ENCODE results near the gene SLC8A1. TPM values are rescaled to one million over a fixed set of nuclear protein-coding genes. Genes with fewer than 3 reads are reported as not detected.

Gene SLC8A1
- total RNA-seq, 1 experiment from 2014 or later: 0.43 TPM

GRCh38 chr2:40420478-40420877, 31.4 kb downstream of the SLC8A1 start:
- CTCF ChIA-PET: no interaction called here
- Histone ChIP-seq H3K4me1 (no peaks in the 10 kb centered on the region), H3K36me3 (ENCODE audit: control insufficient read depth, insufficient read depth, low read length) (no peaks in the 10 kb centered on the region), H3K4me3 (ENCODE audit: low read depth, low read length) (no peak overlapping the region), H3K9me3 (no peaks in the 10 kb centered on the region), H3K27me3 (replicated peaks; ENCODE audit: control insufficient read depth, insufficient read depth, low read length) (no peaks in the 10 kb centered on the region)
- POLR2A ChIA-PET: no interaction called here
- TF ChIP-seq, protein P1, sequence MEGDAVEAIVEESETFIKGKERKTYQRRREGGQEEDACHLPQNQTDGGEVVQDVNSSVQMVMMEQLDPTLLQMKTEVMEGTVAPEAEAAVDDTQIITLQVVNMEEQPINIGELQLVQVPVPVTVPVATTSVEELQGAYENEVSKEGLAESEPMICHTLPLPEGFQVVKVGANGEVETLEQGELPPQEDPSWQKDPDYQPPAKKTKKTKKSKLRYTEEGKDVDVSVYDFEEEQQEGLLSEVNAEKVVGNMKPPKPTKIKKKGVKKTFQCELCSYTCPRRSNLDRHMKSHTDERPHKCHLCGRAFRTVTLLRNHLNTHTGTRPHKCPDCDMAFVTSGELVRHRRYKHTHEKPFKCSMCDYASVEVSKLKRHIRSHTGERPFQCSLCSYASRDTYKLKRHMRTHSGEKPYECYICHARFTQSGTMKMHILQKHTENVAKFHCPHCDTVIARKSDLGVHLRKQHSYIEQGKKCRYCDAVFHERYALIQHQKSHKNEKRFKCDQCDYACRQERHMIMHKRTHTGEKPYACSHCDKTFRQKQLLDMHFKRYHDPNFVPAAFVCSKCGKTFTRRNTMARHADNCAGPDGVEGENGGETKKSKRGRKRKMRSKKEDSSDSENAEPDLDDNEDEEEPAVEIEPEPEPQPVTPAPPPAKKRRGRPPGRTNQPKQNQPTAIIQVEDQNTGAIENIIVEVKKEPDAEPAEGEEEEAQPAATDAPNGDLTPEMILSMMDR (IDR thresholded peaks at IDR 0.05; ENCODE audit: insufficient read depth in 1 of 2, low read depth in 1 of 2, low read length in 1 of 2, severe bottlenecking in 1 of 2, unreplicated experiment in 1 of 2): no peak
- Mint-ChIP-seq H3K9me3 (ENCODE audit: unreplicated experiment) (no peaks in the 10 kb centered on the region), H3K36me3 (ENCODE audit: insufficient read depth, unreplicated experiment) (no peaks in the 10 kb centered on the region), H3K27me3 (ENCODE audit: insufficient read depth, unreplicated experiment) (no peaks in the 10 kb centered on the region), H3K4me1 (ENCODE audit: low read depth, unreplicated experiment) (no peaks in the 10 kb centered on the region), H3K27ac (ENCODE audit: unreplicated experiment) (no peak overlapping the region), H3K4me3 (ENCODE audit: unreplicated experiment) (no peak overlapping the region)
- BruUV-seq (replicated peaks): no TSS peak
- intact Hi-C loops (cut with micrococcal nuclease; ENCODE audit: unreplicated experiment): no loop called here
- DNase-seq: no peak

DNA sequence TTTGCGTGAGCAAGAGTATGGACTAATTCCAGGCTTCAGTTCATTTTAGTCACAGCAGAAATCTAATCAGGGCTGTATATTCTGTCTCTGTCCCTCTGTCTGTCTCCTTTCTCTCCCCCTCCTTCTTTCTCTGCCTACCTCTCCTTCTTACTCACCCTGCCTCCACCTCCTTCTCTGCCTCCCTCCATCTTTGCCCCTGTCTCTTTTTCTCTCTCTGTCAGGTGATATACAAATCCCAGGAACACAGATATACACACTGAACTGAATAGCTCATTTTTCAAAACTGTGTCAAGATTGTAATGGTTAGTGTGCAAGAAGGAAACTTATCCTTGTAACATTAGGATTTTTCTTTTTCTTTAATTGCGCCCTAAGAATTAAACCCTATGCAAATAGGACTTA, 32.5 kb downstream of the SLC8A1 start:
- intact Hi-C loops (cut with micrococcal nuclease; ENCODE audit: unreplicated experiment): no loop called here
- no peak overlapping the region for H3K4me3 Mint-ChIP-seq (ENCODE audit: unreplicated experiment)
- no peak for DNase-seq
- Histone ChIP-seq H3K4me3 (ENCODE audit: low read depth, low read length) (no peak overlapping the region), H3K27me3 (replicated peaks; ENCODE audit: control insufficient read depth, insufficient read depth, low read length) (no peaks in the 10 kb centered on the region), H3K4me1 (no peaks in the 10 kb centered on the region), H3K9me3 (no peaks in the 10 kb centered on the region), H3K36me3 (ENCODE audit: control insufficient read depth, insufficient read depth, low read length) (no peaks in the 10 kb centered on the region)
- BruUV-seq (replicated peaks): no TSS peak
- no peaks in the 10 kb centered on the region for H3K27me3 Mint-ChIP-seq (ENCODE audit: insufficient read depth, unreplicated experiment)
- no peaks in the 10 kb centered on the region for H3K9me3 Mint-ChIP-seq (ENCODE audit: unreplicated experiment)
- no peaks in the 10 kb centered on the region for H3K36me3 Mint-ChIP-seq (ENCODE audit: insufficient read depth, unreplicated experiment)
- ChIA-PET POLR2A (no interaction called here), CTCF (no interaction called here)
- no peaks in the 10 kb centered on the region for H3K4me1 Mint-ChIP-seq (ENCODE audit: low read depth, unreplicated experiment)
- no peak overlapping the region for H3K27ac Mint-ChIP-seq (ENCODE audit: unreplicated experiment)
- TF ChIP-seq, protein P1 (IDR thresholded peaks at IDR 0.05; ENCODE audit: insufficient read depth in 1 of 2, low read depth in 1 of 2, low read length in 1 of 2, severe bottlenecking in 1 of 2, unreplicated experiment in 1 of 2): no peak

DNA sequence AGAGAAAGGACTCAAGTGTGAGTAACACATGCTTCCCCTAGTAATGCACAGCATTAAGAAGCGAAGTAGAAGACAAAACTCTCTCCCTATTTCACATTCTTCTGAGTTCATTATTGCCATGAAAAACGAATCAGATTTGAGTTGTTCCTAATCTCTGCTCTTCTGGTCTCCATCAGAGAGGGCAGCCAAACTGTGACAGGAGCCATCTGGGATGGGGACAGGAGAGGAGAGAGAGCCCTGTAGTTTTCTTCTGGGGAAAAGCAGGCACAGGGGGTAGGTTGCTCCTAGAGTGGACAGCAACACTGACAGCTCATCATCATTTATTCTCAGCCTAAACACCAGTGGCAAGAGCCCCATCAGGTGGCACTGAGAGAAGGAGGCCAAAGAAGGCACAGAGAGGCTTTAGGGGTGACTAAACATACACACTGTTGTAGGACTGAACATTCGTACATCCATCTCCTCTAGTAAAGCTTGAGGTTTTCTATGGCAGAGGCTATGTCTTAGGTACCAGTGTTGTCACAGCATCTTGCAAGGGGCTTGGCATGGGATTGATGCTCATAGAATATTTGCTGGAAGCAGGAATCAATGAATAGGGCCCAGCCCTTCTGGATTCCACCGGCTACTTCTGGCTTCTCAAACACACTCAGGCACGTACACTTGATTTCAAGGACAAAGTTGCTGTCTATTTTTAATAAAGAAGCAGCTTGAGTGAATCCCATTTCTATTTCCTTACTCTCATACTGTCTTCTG, 33.1 kb downstream of the SLC8A1 start:
- H3K9me3 ChIP-seq: no peaks in the 10 kb centered on the region
- ChIA-PET POLR2A (no interaction called here), CTCF (no interaction called here)
- H3K36me3 Mint-ChIP-seq (ENCODE audit: insufficient read depth, unreplicated experiment): no peaks in the 10 kb centered on the region
- intact Hi-C loops (cut with micrococcal nuclease; ENCODE audit: unreplicated experiment): no loop called here
- no TSS peak for BruUV-seq (replicated peaks)
- H3K4me3 Mint-ChIP-seq (ENCODE audit: unreplicated experiment): no peak overlapping the region
- H3K9me3 Mint-ChIP-seq (ENCODE audit: unreplicated experiment): no peaks in the 10 kb centered on the region
- no peaks in the 10 kb centered on the region for H3K27me3 ChIP-seq (replicated peaks; ENCODE audit: control insufficient read depth, insufficient read depth, low read length)
- H3K27me3 Mint-ChIP-seq (ENCODE audit: insufficient read depth, unreplicated experiment): no peaks in the 10 kb centered on the region
- H3K36me3 ChIP-seq (ENCODE audit: control insufficient read depth, insufficient read depth, low read length): no peaks in the 10 kb centered on the region
- no peaks in the 10 kb centered on the region for H3K4me1 Mint-ChIP-seq (ENCODE audit: low read depth, unreplicated experiment)
- DNase-seq: no peak
- no peak overlapping the region for H3K4me3 ChIP-seq (ENCODE audit: low read depth, low read length)
- no peak overlapping the region for H3K27ac Mint-ChIP-seq (ENCODE audit: unreplicated experiment)
- TF ChIP-seq, protein P1 (IDR thresholded peaks at IDR 0.05; ENCODE audit: insufficient read depth in 1 of 2, low read depth in 1 of 2, low read length in 1 of 2, severe bottlenecking in 1 of 2, unreplicated experiment in 1 of 2): no peak
- H3K4me1 ChIP-seq: no peaks in the 10 kb centered on the region

All from Caco-2 (cell line).